ENCODE data around the gene FUZ.

DNA sequence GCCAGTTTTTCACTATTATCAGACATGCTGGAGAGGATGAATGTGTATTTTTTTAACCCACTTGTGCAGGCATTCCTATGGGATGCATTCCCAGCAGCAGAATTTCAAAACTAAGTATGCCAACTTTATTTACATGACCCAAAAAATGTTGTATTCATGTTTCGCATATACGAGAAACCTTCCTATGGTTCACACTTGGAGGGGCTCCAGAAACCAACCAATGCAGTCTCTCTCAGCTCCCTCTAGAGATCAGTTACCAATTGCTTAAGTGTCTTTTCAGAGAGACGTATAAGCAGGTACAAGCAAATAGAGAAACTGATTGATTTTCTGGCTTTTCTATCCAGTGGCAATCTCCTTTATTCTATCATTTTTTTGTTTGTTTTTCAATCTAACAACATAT lies 32.3 kb upstream of the FUZ start:
- TF ChIP-seq, protein P1, sequence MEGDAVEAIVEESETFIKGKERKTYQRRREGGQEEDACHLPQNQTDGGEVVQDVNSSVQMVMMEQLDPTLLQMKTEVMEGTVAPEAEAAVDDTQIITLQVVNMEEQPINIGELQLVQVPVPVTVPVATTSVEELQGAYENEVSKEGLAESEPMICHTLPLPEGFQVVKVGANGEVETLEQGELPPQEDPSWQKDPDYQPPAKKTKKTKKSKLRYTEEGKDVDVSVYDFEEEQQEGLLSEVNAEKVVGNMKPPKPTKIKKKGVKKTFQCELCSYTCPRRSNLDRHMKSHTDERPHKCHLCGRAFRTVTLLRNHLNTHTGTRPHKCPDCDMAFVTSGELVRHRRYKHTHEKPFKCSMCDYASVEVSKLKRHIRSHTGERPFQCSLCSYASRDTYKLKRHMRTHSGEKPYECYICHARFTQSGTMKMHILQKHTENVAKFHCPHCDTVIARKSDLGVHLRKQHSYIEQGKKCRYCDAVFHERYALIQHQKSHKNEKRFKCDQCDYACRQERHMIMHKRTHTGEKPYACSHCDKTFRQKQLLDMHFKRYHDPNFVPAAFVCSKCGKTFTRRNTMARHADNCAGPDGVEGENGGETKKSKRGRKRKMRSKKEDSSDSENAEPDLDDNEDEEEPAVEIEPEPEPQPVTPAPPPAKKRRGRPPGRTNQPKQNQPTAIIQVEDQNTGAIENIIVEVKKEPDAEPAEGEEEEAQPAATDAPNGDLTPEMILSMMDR (IDR thresholded peaks at IDR 0.05): no peak
- TF ChIP-seq POLR2AphosphoS5 (IDR thresholded peaks at IDR 0.05; ENCODE audit: low read depth, low read length) (no peak), TCF7L2 (IDR thresholded peaks at IDR 0.05; ENCODE audit: low read depth, low read length) (no peak)
- TF ChIP-seq, protein P2, sequence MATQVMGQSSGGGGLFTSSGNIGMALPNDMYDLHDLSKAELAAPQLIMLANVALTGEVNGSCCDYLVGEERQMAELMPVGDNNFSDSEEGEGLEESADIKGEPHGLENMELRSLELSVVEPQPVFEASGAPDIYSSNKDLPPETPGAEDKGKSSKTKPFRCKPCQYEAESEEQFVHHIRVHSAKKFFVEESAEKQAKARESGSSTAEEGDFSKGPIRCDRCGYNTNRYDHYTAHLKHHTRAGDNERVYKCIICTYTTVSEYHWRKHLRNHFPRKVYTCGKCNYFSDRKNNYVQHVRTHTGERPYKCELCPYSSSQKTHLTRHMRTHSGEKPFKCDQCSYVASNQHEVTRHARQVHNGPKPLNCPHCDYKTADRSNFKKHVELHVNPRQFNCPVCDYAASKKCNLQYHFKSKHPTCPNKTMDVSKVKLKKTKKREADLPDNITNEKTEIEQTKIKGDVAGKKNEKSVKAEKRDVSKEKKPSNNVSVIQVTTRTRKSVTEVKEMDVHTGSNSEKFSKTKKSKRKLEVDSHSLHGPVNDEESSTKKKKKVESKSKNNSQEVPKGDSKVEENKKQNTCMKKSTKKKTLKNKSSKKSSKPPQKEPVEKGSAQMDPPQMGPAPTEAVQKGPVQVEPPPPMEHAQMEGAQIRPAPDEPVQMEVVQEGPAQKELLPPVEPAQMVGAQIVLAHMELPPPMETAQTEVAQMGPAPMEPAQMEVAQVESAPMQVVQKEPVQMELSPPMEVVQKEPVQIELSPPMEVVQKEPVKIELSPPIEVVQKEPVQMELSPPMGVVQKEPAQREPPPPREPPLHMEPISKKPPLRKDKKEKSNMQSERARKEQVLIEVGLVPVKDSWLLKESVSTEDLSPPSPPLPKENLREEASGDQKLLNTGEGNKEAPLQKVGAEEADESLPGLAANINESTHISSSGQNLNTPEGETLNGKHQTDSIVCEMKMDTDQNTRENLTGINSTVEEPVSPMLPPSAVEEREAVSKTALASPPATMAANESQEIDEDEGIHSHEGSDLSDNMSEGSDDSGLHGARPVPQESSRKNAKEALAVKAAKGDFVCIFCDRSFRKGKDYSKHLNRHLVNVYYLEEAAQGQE (IDR thresholded peaks at IDR 0.05; ENCODE audit: insufficient read depth in 1 of 2, low read depth in 2 of 2, low read length in 1 of 2): no peak
